PFSK-1 (cell line): ENCODE measurements around the gene CLIC3.

Experiments used
- POLR2AphosphoS5 ChIP-seq: IDR thresholded peaks from 2 replicates; pipeline ENCODE4 v1.6.1; 2012; ENCODE audit warnings: low read depth, mild to moderate bottlenecking, control low read depth, low read length, moderate library complexity
- REST ChIP-seq, 2 experiments: IDR thresholded peaks; 2 replicates each; pipeline versions ENCODE4 v1.6.1 to v1.8.0; 2011 to 2012; ENCODE audit warnings: low read depth in 2 of 2, low read length in 2 of 2, control low read depth in 1 of 2, inconsistent platforms in 1 of 2, mild to moderate bottlenecking in 1 of 2, moderate library complexity in 1 of 2; ENCODE audit not compliant: insufficient read depth in 1 of 2
- TAF1 ChIP-seq: IDR thresholded peaks from 2 replicates; pipeline ENCODE4 v1.6.1; 2012; ENCODE audit warnings: low read length, control low read depth, borderline replicate concordance; ENCODE audit not compliant: insufficient read depth

- no peak for TF ChIP-seq TAF1
- no peak for TF ChIP-seq POLR2AphosphoS5
- no peak for TF ChIP-seq REST (IDR thresholded peaks at IDR 0.05; ENCODE audit: insufficient read depth in 1 of 2, low read depth in 2 of 2, low read length in 2 of 2)
Observed at GRCh38 chr9:137015540-137015930, 19.2 kb upstream of the CLIC3 start.
